GM20431 (cell line): ENCODE results near the gene C9orf153.
"Not testable (repeated sequence)": the region's sequence is repeated elsewhere in the genome, so short reads cannot be mapped to it uniquely, and the experiment has no call there.

Source experiments
- in situ Hi-C: fragments of 300-500 bp; cut with MseI, MboI; formaldehyde crosslinking; loops from one replicate; pipeline ENCODE4 v1.15.0; 2020; ENCODE audit warnings: low sequenced_read_pairs; ENCODE audit not compliant: unreplicated experiment

Gene C9orf153

DNA sequence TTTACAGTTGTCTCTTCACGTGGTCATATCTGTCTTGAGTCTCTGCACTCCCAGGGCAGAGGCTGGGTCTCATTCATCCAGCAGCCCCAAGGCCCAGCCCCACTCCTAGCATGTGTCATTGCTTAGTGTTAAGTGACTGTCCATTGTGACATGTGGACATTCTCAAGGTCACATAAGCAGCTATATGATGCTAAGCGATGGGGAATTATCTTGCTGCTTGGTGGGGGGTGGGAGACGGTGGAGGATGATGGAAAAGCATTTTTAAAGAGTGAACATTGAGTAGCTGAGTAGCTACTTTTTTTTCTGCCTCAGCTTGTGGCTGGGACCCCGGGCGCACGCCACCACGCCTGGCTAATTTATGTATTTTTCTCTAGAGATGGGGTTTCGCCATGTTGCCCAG, at the start of gene C9orf153:
TSS of gene C9orf153 (minus strand) at position 101 of the 400 bp plus-strand sequence. CDS start 30,054 bp downstream, outside the sequence.
- in situ Hi-C loops, result no loop called here

DNA sequence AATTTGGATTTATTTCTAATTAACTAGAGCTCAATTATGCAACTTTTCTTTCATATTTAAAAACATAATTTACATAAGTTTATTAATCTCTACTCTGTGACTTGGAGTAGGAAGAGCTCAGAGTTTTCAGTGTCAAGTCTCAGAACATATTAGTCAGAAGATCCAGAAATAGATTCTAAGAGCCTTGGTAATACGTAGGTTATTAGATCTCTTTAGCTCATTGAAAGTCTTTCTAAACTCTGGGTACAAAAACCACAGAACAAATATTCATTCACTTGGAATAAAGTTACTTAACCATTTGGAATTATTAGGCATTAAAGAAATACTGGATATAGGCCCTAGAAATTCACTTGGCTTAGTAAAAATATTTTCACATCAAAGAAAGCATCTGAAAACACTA, 49.2 kb upstream of the C9orf153 start:
- in situ Hi-C loops, result no loop called here

GRCh38 chr9:86304236-86304730, 44.8 kb upstream of the C9orf153 start:
- in situ Hi-C loops, result no loop called here

- in situ Hi-C loops, result no loop called here
Measured at GRCh38 chr9:86303316-86303975, 44.0 kb upstream of the C9orf153 start.

GRCh38 chr9:86301686-86302085, 42.2 kb upstream of the C9orf153 start:
- in situ Hi-C loops, result no loop called here

GRCh38 chr9:86300701-86301100, 41.2 kb upstream of the C9orf153 start:
- in situ Hi-C loops, result no loop called here

DNA sequence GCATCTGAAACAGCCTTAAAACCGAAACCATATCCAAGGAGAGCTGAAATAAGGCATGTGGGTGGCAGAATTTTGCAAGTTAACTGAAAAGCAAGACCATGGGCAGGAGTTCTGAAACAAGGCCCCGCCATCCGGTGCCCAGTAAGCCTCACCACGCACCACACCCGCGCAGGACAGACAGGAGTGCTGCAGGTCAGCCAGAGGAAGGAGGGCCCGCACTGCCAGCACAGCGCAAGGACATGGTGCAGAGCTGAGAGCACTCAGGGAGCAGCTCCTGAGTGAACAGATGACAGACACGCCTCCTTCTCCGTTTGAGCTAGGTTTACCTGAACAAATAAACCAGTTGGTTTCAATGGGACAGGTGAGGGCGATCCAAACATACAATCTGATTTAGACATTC, 39.4 kb upstream of the C9orf153 start:
- in situ Hi-C loops, result no loop called here

DNA sequence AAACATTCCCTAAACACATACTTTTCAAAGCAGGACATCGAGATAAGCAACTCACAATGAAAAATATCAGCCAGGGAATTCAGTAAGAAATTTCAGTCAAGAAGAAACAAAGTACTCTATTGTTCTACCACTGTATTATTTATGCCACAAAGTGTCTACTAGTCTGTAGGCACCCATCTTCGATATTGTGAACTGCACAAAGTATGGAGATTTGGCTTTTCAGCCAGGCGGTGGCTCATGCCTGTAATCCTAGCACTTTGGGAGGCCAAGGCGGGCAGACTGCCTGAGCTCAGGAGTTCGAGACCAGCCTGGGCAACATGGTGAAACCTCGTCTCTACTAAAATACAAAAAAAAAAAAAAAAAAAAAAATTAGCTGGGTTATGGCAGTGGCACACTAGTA, 30.9 kb upstream of the C9orf153 start:
- in situ Hi-C loops, result not testable (repeated sequence)

DNA sequence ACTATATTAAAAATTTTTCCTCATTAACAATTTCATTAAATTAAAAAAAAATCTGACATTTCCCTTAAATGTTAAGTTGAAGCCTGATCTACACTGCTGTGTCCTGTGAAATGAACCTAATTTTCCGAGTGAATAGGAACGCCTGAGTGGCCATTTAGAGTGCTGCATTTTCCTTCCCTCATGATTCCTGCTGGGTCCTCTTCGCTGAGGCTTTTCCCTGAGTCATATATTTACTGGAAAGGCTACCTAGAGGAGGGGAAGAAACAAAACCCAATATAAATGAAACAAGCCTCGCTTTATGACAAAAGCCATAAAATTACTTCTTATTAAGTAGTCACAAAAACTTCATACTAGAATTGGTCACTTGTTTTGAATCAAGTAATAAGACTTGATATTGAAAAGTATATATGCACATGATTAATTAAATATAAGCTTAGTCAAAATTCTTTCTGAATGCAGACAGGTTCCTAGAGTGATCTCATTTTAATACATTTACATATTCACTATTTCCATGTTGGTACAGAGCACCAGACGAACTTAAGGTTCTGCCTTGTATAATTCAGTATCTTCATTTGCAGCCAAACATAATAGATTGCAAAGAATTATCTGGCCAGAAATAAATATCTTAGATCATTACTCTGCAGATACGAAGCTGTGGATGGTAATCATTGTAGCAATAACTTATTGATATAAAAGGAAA, 29.2 kb upstream of the C9orf153 start:
- in situ Hi-C loops, result no loop called here

DNA sequence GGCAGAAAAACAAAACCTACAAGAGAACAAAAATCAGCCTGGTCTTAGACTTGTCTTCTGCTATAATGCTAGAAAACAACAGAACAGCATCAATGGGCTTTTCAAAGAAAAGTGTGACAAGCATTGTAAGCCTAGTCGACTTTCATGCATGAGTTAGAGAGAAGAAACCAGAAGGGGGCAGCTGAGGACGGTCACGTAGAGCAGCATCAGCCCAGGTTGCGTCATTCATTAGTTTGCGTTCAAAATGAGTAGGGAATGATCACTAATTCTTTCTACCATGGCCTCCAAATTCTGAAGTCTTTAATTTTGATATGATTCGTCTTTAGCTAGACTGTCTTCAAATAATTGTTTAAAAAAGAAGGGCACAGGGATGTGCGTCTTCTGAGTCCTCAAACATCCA, 27.6 kb upstream of the C9orf153 start:
- in situ Hi-C loops, result no loop called here

- in situ Hi-C loops, result no loop called here
Measured at GRCh38 chr9:86286278-86286677, 26.8 kb upstream of the C9orf153 start.

GRCh38 chr9:86285261-86285660, 25.8 kb upstream of the C9orf153 start:
- in situ Hi-C loops, result no loop called here

DNA sequence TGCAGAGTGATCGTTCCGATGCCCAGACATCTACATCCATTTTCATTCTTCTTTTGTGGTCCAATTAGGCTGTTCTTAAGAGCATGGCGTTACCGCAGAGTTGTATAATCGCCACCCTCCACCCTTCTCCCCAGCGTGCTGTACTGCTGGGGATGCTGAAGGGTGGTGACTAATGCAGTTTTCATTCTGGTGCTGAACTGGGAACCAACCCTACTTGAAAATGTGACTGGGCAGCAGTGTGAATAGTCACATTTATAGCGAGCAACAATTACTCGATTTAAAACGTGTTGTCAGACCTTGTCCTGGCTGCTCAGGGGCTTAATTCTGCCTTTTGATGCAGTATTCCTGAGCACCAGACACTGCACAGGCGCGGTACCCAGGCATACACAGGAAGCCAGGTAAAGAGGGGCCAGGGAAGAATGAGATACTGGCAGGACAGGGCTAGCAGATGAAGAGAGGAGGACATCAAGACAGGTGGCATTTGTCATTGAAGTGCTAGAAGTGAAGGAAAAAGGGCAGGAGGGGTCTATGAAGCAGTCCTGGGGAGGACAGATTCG, 23.6 kb upstream of the C9orf153 start:
- in situ Hi-C loops, result no loop called here

- in situ Hi-C loops, result no loop called here
Measured at GRCh38 chr9:86282077-86282978, 22.9 kb upstream of the C9orf153 start, which contains the start of gene ISCA1. Gene ISCA1 (minus strand): TSS chr9:86282538. CDS start chr9:86282458, 80 bp downstream.

DNA sequence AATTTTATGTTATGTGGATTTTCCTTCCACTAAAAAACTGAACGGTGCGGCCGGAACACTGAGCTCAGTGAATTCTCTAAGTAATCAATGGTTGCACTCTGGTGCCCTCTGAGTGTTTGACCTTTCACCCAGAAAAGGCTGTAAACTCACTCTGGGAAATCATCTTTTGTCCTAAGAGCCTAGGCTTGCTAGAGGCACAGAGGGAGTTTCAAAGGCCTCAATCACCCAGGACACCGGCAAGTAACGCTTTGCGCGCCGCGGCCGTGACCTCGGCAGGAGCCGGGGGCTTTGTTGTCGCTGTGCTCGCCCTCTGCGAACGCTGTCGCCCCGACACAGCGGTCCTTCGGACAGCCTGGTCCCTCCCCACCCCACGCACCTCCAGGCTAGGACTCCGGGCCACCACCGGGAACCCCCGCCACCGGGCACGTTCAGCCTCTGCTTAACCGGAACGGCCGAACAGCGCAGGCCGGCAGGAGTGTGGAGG, 22.2 kb upstream of the C9orf153 start:
- in situ Hi-C loops, result no loop called here

DNA sequence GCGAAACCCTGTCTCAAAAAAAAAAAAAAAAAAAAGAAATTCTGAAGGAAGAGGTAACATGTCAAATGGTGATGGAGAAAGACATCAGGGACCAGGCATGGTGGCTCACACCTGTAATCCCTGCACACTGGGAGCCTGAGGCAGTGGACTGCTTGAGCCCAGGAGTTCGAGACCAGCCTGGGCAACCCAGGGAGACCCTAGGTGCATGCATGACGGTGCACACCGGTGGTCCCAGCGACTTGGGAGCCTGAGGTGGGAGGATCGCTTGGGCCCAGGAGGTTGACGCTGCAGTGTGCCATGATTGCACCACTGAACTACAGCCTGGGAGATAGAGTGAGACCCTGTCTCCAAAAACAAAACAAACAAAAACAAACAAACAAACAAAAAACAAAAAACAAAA, 21.1 kb upstream of the C9orf153 start:
- in situ Hi-C loops, result no loop called here

- in situ Hi-C loops, result no loop called here
Measured at GRCh38 chr9:86279839-86280238, 20.4 kb upstream of the C9orf153 start.

DNA sequence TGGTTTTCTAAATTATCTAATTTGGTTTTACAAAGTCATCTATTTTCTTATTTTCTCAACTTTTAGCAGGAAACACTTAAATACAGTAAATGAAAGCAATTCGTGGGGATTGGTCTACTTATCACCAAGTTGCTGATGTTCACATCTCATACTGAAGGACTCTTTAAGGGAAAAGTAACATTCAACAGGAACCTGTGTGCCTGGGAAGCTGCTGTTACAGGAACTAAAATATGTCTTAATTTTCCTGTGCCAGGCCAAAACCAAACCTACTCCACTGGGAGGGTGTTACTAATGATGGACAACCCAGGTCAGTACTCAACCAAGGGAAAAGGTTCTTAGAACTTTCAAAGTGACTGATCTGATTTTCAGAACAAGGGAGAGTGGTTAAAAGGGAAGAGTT, 17.6 kb upstream of the C9orf153 start:
- in situ Hi-C loops, result no loop called here

GRCh38 chr9:86275962-86276361, 16.5 kb upstream of the C9orf153 start:
- in situ Hi-C loops, result no loop called here
